HepG2 (cell line): ENCODE results near the gene P3R3URF. TPM values are rescaled to one million over a fixed set of nuclear protein-coding genes. Genes with fewer than 3 reads are reported as not detected.

Experiments used
- AFF4 ChIP-seq: sonication (generic); formaldehyde crosslinking; IDR thresholded peaks from 2 replicates; pipeline ENCODE4 v1.4.0; 2020; ENCODE audit warnings: missing genetic modification reagents
- AGO2 ChIP-seq: fragments of 200-400 bp; formaldehyde crosslinking; optimal IDR thresholded peaks from 2 replicates; pipeline ENCODE3; 2017; ENCODE audit warnings: mild to moderate bottlenecking, low read depth, low read length, moderate library complexity
- ARID2 ChIP-seq: sonication (generic); formaldehyde crosslinking; IDR thresholded peaks from 2 replicates; pipeline ENCODE4 v1.8.1; 2022; ENCODE audit warnings: mild to moderate bottlenecking, missing genetic modification reagents, borderline replicate concordance
- DDIT3 ChIP-seq: sonication (generic); formaldehyde crosslinking; IDR thresholded peaks from 2 replicates; pipeline ENCODE4 v1.4.0; 2020; ENCODE audit warnings: mild to moderate bottlenecking, missing genetic modification reagents
- DMTF1 ChIP-seq: sonication (generic); formaldehyde crosslinking; IDR thresholded peaks from 2 replicates; pipeline ENCODE4 v1.4.0; 2020; ENCODE audit warnings: mild to moderate bottlenecking, missing genetic modification reagents
- MAFG ChIP-seq: sonication (generic); formaldehyde crosslinking; IDR thresholded peaks from 2 replicates; pipeline ENCODE4 v1.5.1; 2020; ENCODE audit warnings: mild to moderate bottlenecking, missing genetic modification reagents
- MEF2D ChIP-seq: sonication (generic); formaldehyde crosslinking; IDR thresholded peaks from 2 replicates; pipeline ENCODE4 v1.5.1; 2020; ENCODE audit warnings: mild to moderate bottlenecking, missing genetic modification reagents
- RAD21 ChIP-seq: fragments of 450-650 bp; formaldehyde crosslinking; IDR thresholded peaks from 2 replicates; pipeline ENCODE4 v1.5.0; 2020; ENCODE audit warnings: mild to moderate bottlenecking
- SNRNP70 ChIP-seq: fragments of 200-400 bp; formaldehyde crosslinking; IDR thresholded peaks from 2 replicates; pipeline ENCODE4 v1.6.1; 2017; ENCODE audit warnings: mild to moderate bottlenecking, low read depth, low read length, moderate library complexity
- SOX13 ChIP-seq, 3 experiments: fragments of 450-650 bp in 1 of 3; sonication (generic) in 1 of 3; formaldehyde crosslinking in 1 of 3; IDR thresholded peaks in 2 of 3; conservative IDR thresholded peaks in 1 of 3; 2 replicates each; pipeline versions ENCODE4 v1.5.0 to v1.6.1; 2016 to 2020; ENCODE audit warnings: antibody characterized with exemption in 1 of 3, mild to moderate bottlenecking in 1 of 3, missing compliant biosample characterization in 1 of 3, missing genetic modification reagents in 1 of 3, moderate library complexity in 1 of 3
- SOX6 ChIP-seq, 2 experiments: fragments of 450-650 bp in 1 of 2; sonication (generic) in 1 of 2; formaldehyde crosslinking in 1 of 2; IDR thresholded peaks; 2 replicates each; pipeline versions ENCODE4 v1.4.0 to v1.6.1; 2017 to 2020; ENCODE audit warnings: antibody characterized with exemption in 1 of 2, mild to moderate bottlenecking in 1 of 2, missing genetic modification reagents in 1 of 2
- THRA ChIP-seq: sonication (generic); formaldehyde crosslinking; IDR thresholded peaks from 2 replicates; pipeline ENCODE4 v1.4.0; 2020; ENCODE audit warnings: missing genetic modification reagents, borderline replicate concordance
- ZBTB26 ChIP-seq: IDR thresholded peaks from 2 replicates; pipeline ENCODE4 v1.6.1; 2016; ENCODE audit warnings: missing compliant biosample characterization, missing genetic modification reagents, borderline replicate concordance
- ZNF207 ChIP-seq: fragments of 450-650 bp; IDR thresholded peaks from 2 replicates; pipeline ENCODE4 v1.6.1; 2016; ENCODE audit warnings: antibody characterized with exemption, borderline replicate concordance
- ZNF543 ChIP-seq: sonication (generic); formaldehyde crosslinking; IDR thresholded peaks from 2 replicates; pipeline ENCODE4 v1.4.0; 2020; ENCODE audit warnings: mild to moderate bottlenecking, missing genetic modification reagents
- ZNF563 ChIP-seq: sonication (generic); formaldehyde crosslinking; IDR thresholded peaks from 2 replicates; pipeline ENCODE4 v1.8.0; 2022; ENCODE audit warnings: mild to moderate bottlenecking, moderate library complexity, missing genetic modification reagents
- ZNF841 ChIP-seq: sonication (generic); formaldehyde crosslinking; IDR thresholded peaks from 2 replicates; pipeline ENCODE4 v1.8.1; 2023; ENCODE audit warnings: missing genetic modification reagents, borderline replicate concordance
- ZSCAN12 ChIP-seq: sonication (generic); formaldehyde crosslinking; IDR thresholded peaks from 2 replicates; pipeline ENCODE4 v1.9.0; 2021; ENCODE audit warnings: mild to moderate bottlenecking, missing genetic modification reagents
- polyA plus RNA-seq, 8 experiments: library from polyadenylated mRNA; depleted of rRNA in 3 of 8; stranded (reverse) in 7 of 8; unstranded in 1 of 8; fragments of >200 nt; fragmentation: Illumina TruSeq in 4 of 8; extraction: Trizol in 4 of 8; gene quantifications; 2 replicates each; pipeline versions ENCODE4 v1.2.1 to v1.2.3, GENCODE V29; 2011 to 2016; ENCODE audit warnings: low read depth in 4 of 8, missing spikeins in 1 of 8, mixed read lengths in 1 of 8; ENCODE audit not compliant: insufficient read depth in 1 of 8
- total RNA-seq, 5 experiments: library from RNA; depleted of rRNA; stranded (reverse); fragments of >200 nt; fragmentation: Illumina TruSeq; extraction: Trizol; gene quantifications; 2 replicates each; pipeline ENCODE4 v1.2.3, GENCODE V29; 2016; ENCODE audit warnings: low read depth in 1 of 5

Gene P3R3URF
- total and polyA plus RNA-seq, 2 of the 13 experiments (the other 11 are each of a cell fraction or from before 2014, with no cell fraction given) = not detected

- TF ChIP-seq DMTF1 (CRISPR knock-in tag) = no peak
- no peak for TF ChIP-seq SOX13 (IDR thresholded peaks at IDR 0.05)
- TF ChIP-seq SOX13 (CRISPR knock-in tag; conservative IDR thresholded peaks at IDR 0.05 in 1 of 2, IDR thresholded peaks at IDR 0.05 in 1 of 2) = no peak
- TF ChIP-seq THRA = no peak
- no peak; the same call in 1 of the 2 replicates for TF ChIP-seq ZBTB26
- 0 out of 2 replicates have a peak, but pooled peaks have one; percentile 14 for TF ChIP-seq RAD21 (CRISPR knock-in tag)
- TF ChIP-seq AFF4 (CRISPR knock-in tag) = no peak
- no peak for TF ChIP-seq MAFG
- no peak for TF ChIP-seq ZNF841
- TF ChIP-seq MEF2D = no peak
- no peak for TF ChIP-seq ARID2 (CRISPR knock-in tag)
- no peak for TF ChIP-seq AGO2
- TF ChIP-seq DDIT3 (CRISPR knock-in tag) = no peak
- TF ChIP-seq SOX6 (IDR thresholded peaks at IDR 0.05) = no peak
- no peak; the same call in 1 of the 2 replicates for TF ChIP-seq SOX6 (CRISPR knock-in tag; IDR thresholded peaks at IDR 0.05)
- TF ChIP-seq ZNF563 (CRISPR knock-in tag) = no peak; the same call in 1 of the 2 replicates
- TF ChIP-seq ZNF207 = no peak
- no peak for TF ChIP-seq ZNF543
- no peak for TF ChIP-seq ZSCAN12 (CRISPR knock-in tag)
- no peak for TF ChIP-seq SNRNP70
Observed at GRCh38 chr1:46197964-46198811, 21.9 kb upstream of the P3R3URF start, which contains the start of gene POMGNT1 (continued).
